ENCODE data around the gene ALDH1L1.

Gene ALDH1L1

GRCh38 chr3:126158016-126158911, 22.1 kb downstream of the ALDH1L1 start:
- H3K27me3 ChIP-seq, result peaks cover 6% of the 10 kb centered on the region

GRCh38 chr3:126157083-126157768, 23.2 kb downstream of the ALDH1L1 start:
- H3K9me3 ChIP-seq, result no peaks in the 10 kb centered on the region
- H3K27me3 ChIP-seq, result peaks cover 5% of the 10 kb centered on the region
- no peaks in the 10 kb centered on the region for H3K4me1 ChIP-seq (ENCODE audit: control insufficient read depth in 1 of 2, insufficient read depth in 1 of 2, low read depth in 1 of 2, low read length in 1 of 2)
- no peak overlapping the region for H3K4me3 ChIP-seq (ENCODE audit: low read depth in 1 of 2, low read length in 1 of 2)
- no peak for TF ChIP-seq CTCF (IDR thresholded peaks at IDR 0.05)
- H3K27ac ChIP-seq, result no peak overlapping the region
- H3K36me3 ChIP-seq, result no peaks in the 10 kb centered on the region

More at GRCh38 chr3:126158016-126158911, 22.1 kb downstream of the ALDH1L1 start:
- Histone ChIP-seq H3K4me3 (ENCODE audit: low read depth in 1 of 2, low read length in 1 of 2) (no peak overlapping the region), H3K27ac (no peak overlapping the region), H3K36me3 (no peaks in the 10 kb centered on the region), H3K4me1 (ENCODE audit: control insufficient read depth in 1 of 2, insufficient read depth in 1 of 2, low read depth in 1 of 2, low read length in 1 of 2) (no peaks in the 10 kb centered on the region), H3K9me3 (no peaks in the 10 kb centered on the region)
- no peak for TF ChIP-seq CTCF (IDR thresholded peaks at IDR 0.05)

DNA sequence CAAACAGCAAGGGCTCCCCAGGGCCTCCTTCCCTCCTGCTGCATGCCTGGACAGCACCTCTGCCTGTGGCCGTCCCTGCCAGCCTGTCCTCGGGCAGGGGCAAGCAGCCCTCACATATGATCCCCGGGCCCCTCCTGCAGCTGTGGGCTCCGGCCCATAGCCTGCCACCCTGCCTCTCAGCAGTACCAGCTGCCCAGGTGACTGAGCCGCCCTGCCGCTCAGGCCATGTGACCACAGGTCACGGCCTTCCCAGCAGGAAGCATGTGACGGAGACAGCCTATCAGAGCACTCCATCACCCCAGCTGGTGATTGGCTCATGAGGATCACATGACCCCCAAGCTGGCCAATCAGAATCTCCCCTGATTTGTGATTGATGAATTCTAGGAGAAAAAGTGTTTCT, 23.9 kb downstream of the ALDH1L1 start:
- Histone ChIP-seq H3K9me3 (no peaks in the 10 kb centered on the region), H3K4me3 (ENCODE audit: low read depth in 1 of 2, low read length in 1 of 2) (no peak overlapping the region), H3K36me3 (no peaks in the 10 kb centered on the region), H3K27me3 (no peaks in the 10 kb centered on the region), H3K27ac (no peak overlapping the region), H3K4me1 (ENCODE audit: control insufficient read depth in 1 of 2, insufficient read depth in 1 of 2, low read depth in 1 of 2, low read length in 1 of 2) (no peaks in the 10 kb centered on the region)
- TF ChIP-seq CTCF (IDR thresholded peaks at IDR 0.05), result no peak

- no peaks in the 10 kb centered on the region for H3K36me3 ChIP-seq
- no peak overlapping the region for H3K4me3 ChIP-seq (ENCODE audit: low read depth in 1 of 2, low read length in 1 of 2)
- no peaks in the 10 kb centered on the region for H3K4me1 ChIP-seq (ENCODE audit: control insufficient read depth in 1 of 2, insufficient read depth in 1 of 2, low read depth in 1 of 2, low read length in 1 of 2)
- TF ChIP-seq CTCF (IDR thresholded peaks at IDR 0.05), result no peak
- H3K9me3 ChIP-seq, result no peaks in the 10 kb centered on the region
- H3K27ac ChIP-seq, result no peak overlapping the region
- no peaks in the 10 kb centered on the region for H3K27me3 ChIP-seq
These were observed 24.6 kb downstream of the ALDH1L1 start for GRCh38 chr3:126155819-126156218.

GRCh38 chr3:126155280-126155640, 25.1 kb downstream of the ALDH1L1 start:
- no peaks in the 10 kb centered on the region for H3K36me3 ChIP-seq
- H3K4me1 ChIP-seq (ENCODE audit: control insufficient read depth in 1 of 2, insufficient read depth in 1 of 2, low read depth in 1 of 2, low read length in 1 of 2), result no peaks in the 10 kb centered on the region
- no peak for TF ChIP-seq CTCF (IDR thresholded peaks at IDR 0.05)
- H3K27me3 ChIP-seq, result no peaks in the 10 kb centered on the region
- H3K4me3 ChIP-seq (ENCODE audit: low read depth in 1 of 2, low read length in 1 of 2), result no peak overlapping the region
- H3K9me3 ChIP-seq, result no peaks in the 10 kb centered on the region
- H3K27ac ChIP-seq, result no peak overlapping the region

All from neutrophil (primary cell).